ENCODE data around the gene LIX1. TPM values are rescaled to one million over a fixed set of nuclear protein-coding genes. Genes with fewer than 3 reads are reported as not detected.
"Not testable (repeated sequence)": the region's sequence is repeated elsewhere in the genome, so short reads cannot be mapped to it uniquely, and the experiment has no call there.

LIX1 gene
- total and polyA plus RNA-seq, 12 donors: 0.01 TPM; not detected in 11

DNA sequence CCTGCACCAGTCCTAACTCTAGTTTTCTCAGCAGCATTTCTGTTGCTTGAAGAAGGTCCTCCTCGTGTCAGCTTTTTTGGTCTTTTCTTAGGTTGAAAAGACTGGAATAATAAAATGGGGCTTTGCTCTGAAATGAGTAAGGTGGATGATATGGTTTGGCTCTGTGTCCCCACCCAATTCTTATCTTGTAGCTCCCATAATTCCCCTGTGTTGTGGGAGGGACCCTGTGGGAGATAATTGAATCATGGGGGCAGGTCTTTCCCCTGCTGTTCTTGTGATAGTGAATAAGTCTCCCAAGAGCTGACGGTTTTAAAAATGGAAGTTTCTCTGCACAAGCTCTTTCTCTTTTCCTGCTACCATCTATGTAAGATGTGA lies 53.6 kb downstream of the LIX1 start:
- Histone ChIP-seq H3K4me1 (peaks cover 0 to 14% (median 0%) of the 10 kb centered on the region in 9 donors), H3K36me3 (no peaks in the 10 kb centered on the region), H3K9me3 (peaks cover 0 to 3% (median 0%) of the 10 kb centered on the region in 11 donors), H3K27ac (no peak overlapping the region), H3K4me3 (no peak overlapping the region), H3K27me3 (no peaks in the 10 kb centered on the region)
- WGBS, 2 donors: 73 to 76% methylated on average over 2 of the region's 2 CpGs
- intact Hi-C loops (cut with DNase I): no loop called here
- ATAC-seq (no peak), DNase-seq (no peak)
- TF ChIP-seq, protein P1, sequence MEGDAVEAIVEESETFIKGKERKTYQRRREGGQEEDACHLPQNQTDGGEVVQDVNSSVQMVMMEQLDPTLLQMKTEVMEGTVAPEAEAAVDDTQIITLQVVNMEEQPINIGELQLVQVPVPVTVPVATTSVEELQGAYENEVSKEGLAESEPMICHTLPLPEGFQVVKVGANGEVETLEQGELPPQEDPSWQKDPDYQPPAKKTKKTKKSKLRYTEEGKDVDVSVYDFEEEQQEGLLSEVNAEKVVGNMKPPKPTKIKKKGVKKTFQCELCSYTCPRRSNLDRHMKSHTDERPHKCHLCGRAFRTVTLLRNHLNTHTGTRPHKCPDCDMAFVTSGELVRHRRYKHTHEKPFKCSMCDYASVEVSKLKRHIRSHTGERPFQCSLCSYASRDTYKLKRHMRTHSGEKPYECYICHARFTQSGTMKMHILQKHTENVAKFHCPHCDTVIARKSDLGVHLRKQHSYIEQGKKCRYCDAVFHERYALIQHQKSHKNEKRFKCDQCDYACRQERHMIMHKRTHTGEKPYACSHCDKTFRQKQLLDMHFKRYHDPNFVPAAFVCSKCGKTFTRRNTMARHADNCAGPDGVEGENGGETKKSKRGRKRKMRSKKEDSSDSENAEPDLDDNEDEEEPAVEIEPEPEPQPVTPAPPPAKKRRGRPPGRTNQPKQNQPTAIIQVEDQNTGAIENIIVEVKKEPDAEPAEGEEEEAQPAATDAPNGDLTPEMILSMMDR (IDR thresholded peaks at IDR 0.05): no peak

DNA sequence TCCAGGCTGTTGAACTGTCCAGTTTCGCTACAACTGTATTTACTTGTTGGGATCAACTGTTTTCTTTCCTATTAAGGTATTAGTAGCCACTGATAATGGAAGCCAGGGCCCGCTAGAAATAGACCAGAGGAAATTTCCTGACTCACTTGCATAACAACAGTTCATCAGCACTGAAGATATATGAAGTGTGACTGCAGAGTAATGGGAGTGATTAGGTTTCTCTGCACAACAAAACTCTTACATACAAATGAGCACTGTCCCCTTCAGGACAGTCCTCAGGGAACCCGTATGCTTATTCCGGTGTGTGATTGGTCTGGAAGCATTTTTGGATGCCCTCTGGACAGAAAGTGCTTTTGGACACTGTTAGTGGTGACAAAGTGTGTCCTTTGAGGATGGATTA lies 55.3 kb downstream of the LIX1 start:
- H3K4me1 ChIP-seq: peaks cover 0 to 18% (median 0%) of the 10 kb centered on the region in 9 donors
- 83 to 86% methylated on average over 4 of the region's 4 CpGs for WGBS, 2 donors
- no peak overlapping the region for H3K27ac ChIP-seq

DNA sequence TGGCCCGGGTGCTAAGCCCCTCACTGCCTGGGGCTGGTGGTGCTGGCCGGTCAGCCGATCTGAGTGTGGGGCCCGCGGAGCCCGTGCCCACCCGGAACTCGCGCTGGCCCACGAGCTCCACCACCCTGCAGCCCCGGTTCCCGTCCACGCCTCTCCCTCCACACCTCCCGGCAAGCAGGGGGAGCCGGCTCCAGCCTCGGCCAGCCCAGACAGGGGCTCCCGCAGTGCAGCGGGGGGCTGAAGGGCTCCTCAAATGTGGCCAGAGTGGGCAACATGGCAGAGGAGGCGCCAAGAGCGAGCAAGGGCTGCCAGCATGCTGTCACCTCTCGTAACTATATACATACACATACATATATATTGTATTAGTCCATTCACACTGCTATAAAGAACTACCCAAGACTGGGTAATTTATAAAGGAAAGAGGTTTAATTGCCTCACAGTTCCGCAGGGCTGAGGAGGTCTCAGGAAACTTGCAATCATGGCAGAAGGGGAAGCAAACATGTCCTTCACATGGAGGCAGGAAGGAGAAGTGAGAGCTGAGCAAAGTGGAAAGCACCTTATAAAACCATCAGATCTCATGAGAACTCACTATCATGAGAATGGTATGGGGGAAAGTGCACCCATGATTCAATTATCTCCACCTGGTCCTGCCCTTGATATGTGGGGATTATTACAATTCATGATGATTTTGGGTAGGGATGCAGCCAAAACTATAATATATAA lies 56.8 kb downstream of the LIX1 start:
- intact Hi-C loops (cut with DNase I): no loop called here
- 96 to 97% methylated on average over 19 to 22 of the region's 22 CpGs for WGBS, 2 donors
- no peaks in the 10 kb centered on the region for H3K27me3 ChIP-seq

More for the DNA sequence above, 55.3 kb downstream of the LIX1 start:
- ATAC-seq (no peak), DNase-seq (no peak)
- Histone ChIP-seq H3K27me3 (no peaks in the 10 kb centered on the region), H3K4me3 (no peak overlapping the region), H3K36me3 (no peaks in the 10 kb centered on the region), H3K9me3 (peaks cover 0 to 3% (median 0%) of the 10 kb centered on the region in 11 donors)
- intact Hi-C loops (cut with DNase I): no loop called here
- TF ChIP-seq, protein P1 (IDR thresholded peaks at IDR 0.05): no peak

DNA sequence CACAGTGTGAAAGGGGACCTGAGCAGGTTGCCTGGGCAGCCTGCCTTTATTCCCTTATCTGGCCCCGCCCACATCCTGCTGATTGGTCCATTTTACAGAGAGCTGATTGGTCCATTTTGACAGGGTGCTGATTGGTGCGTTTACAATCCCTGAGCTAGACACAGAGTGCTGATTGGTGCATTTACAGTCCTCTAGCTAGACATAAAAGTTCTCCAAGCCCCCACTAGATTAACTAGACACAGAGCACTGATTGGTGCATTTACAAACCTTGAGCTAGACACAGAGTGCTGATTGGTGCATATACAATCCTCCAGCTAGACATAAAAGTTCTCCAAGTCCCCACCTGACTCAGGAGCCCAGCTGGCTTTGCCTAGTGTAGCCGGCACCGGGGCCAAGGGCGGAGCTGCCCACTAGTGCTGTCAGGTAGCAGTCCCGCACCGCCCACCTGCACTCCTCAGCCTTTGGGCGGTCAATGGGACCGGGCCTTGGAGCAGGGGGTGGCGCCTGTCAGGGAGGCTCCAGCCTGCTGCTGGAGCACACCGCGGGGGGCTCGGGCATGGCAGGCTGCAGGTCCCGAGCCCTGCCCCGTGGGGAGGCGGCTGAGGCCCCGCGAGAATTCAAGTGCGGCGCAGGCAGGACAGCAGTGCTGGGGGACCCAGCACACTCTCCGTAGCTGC lies 57.5 kb downstream of the LIX1 start:
- H3K27ac ChIP-seq; H3K27me3 ChIP-seq; H3K9me3 ChIP-seq; H3K4me3 ChIP-seq; H3K36me3 ChIP-seq; DNase-seq; intact Hi-C loops (cut with DNase I): not testable (repeated sequence)
- WGBS, 2 donors: 94 to 97% methylated on average over 20 to 21 of the region's 21 CpGs
- peaks cover 0 to 26% (median 0%) of the 10 kb centered on the region in 9 donors for H3K4me1 ChIP-seq
- ATAC-seq: peak in 2 of 8 donors; percentile 10 to 13

More for the DNA sequence above, 56.8 kb downstream of the LIX1 start:
- Histone ChIP-seq H3K36me3 (no peaks in the 10 kb centered on the region), H3K27ac (no peak overlapping the region), H3K4me1 (peaks cover 0 to 25% (median 0%) of the 10 kb centered on the region in 9 donors), H3K9me3 (peaks cover 0 to 3% (median 0%) of the 10 kb centered on the region in 11 donors), H3K4me3 (no peak overlapping the region)
- TF ChIP-seq, protein P1 (IDR thresholded peaks at IDR 0.05): no peak
- ATAC-seq (peak in 1 of 8 donors; percentile 38), DNase-seq (no peak)
